ENCODE data around the gene ETNPPL.

The ETNPPL gene

GRCh38 chr4:108766058-108766457 lies 3.2 kb upstream of the ETNPPL start:
- no peak for TF ChIP-seq CTCF (IDR thresholded peaks at IDR 0.05; ENCODE audit: borderline replicate concordance, control extremely low read depth, extremely low read depth, insufficient read depth, missing control alignments)
- in situ Hi-C loops (cut with MboI; ENCODE audit: low sequenced_read_pairs, unreplicated experiment) = no loop called here

GRCh38 chr4:108763986-108764385 lies 1.1 kb upstream of the ETNPPL start:
- TF ChIP-seq CTCF (IDR thresholded peaks at IDR 0.05; ENCODE audit: borderline replicate concordance, control extremely low read depth, extremely low read depth, insufficient read depth, missing control alignments) = no peak
- in situ Hi-C loops (cut with MboI; ENCODE audit: low sequenced_read_pairs, unreplicated experiment) = no loop called here
- no peak for DNase-seq (ENCODE audit: low spot score)

More at GRCh38 chr4:108766058-108766457, 3.2 kb upstream of the ETNPPL start:
- no peak for DNase-seq (ENCODE audit: low spot score)

- DNase-seq (ENCODE audit: low spot score) = no peak
- TF ChIP-seq CTCF (IDR thresholded peaks at IDR 0.05; ENCODE audit: borderline replicate concordance, control extremely low read depth, extremely low read depth, insufficient read depth, missing control alignments) = no peak
- in situ Hi-C loops (cut with MboI; ENCODE audit: low sequenced_read_pairs, unreplicated experiment) = no loop called here
Observed at GRCh38 chr4:108763226-108763593, 357 bp upstream of the ETNPPL start.

GRCh38 chr4:108758498-108758897 lies 4.4 kb downstream of the ETNPPL start:
- in situ Hi-C loops (cut with MboI; ENCODE audit: low sequenced_read_pairs, unreplicated experiment) = no loop called here
- no peak for TF ChIP-seq CTCF (IDR thresholded peaks at IDR 0.05; ENCODE audit: borderline replicate concordance, control extremely low read depth, extremely low read depth, insufficient read depth, missing control alignments)
- no peak for DNase-seq (ENCODE audit: low spot score)

GRCh38 chr4:108754327-108754726 lies 8.5 kb downstream of the ETNPPL start:
- no peak for TF ChIP-seq CTCF (IDR thresholded peaks at IDR 0.05; ENCODE audit: borderline replicate concordance, control extremely low read depth, extremely low read depth, insufficient read depth, missing control alignments)
- in situ Hi-C loops (cut with MboI; ENCODE audit: low sequenced_read_pairs, unreplicated experiment) = no loop called here
- DNase-seq (ENCODE audit: low spot score) = no peak

GRCh38 chr4:108751321-108751720 lies 11.5 kb downstream of the ETNPPL start:
- no peak for TF ChIP-seq CTCF (IDR thresholded peaks at IDR 0.05; ENCODE audit: borderline replicate concordance, control extremely low read depth, extremely low read depth, insufficient read depth, missing control alignments)
- in situ Hi-C loops (cut with MboI; ENCODE audit: low sequenced_read_pairs, unreplicated experiment) = no loop called here
- DNase-seq (ENCODE audit: low spot score) = no peak

GRCh38 chr4:108749119-108749518 lies 13.7 kb downstream of the ETNPPL start:
- no peak for TF ChIP-seq CTCF (IDR thresholded peaks at IDR 0.05; ENCODE audit: borderline replicate concordance, control extremely low read depth, extremely low read depth, insufficient read depth, missing control alignments)
- in situ Hi-C loops (cut with MboI; ENCODE audit: low sequenced_read_pairs, unreplicated experiment) = no loop called here
- no peak for DNase-seq (ENCODE audit: low spot score)
